Sigmoid colon (tissue), 4 donors: ENCODE results near the gene ZBED4.

ENCODE experiments used
- CTCF ChIP-seq, 4 experiments: fragments of 450-650 bp in 3 of 4; fragments of 200-600 bp in 1 of 4; IDR thresholded peaks; one replicate each; pipeline ENCODE4 v1.5.1; 2016 to 2019; ENCODE audit warnings: antibody characterized with exemption in 4 of 4, mild to moderate bottlenecking in 3 of 4, moderate library complexity in 2 of 4
- EP300 ChIP-seq, 4 donors: sonication (generic); formaldehyde crosslinking; IDR thresholded peaks; one replicate each; pipeline ENCODE4 v1.6.1; 2017; ENCODE audit warnings: antibody characterized with exemption in 4 of 4
- POLR2A ChIP-seq, 2 donors: fragments of 450-650 bp; IDR thresholded peaks; one replicate each; pipeline ENCODE4 v1.6.1; 2016; ENCODE audit warnings: antibody characterized with exemption in 2 of 2, mild to moderate bottlenecking in 2 of 2, moderate library complexity in 2 of 2

- TF ChIP-seq CTCF (IDR thresholded peaks at IDR 0.05) (no peak), EP300 (IDR thresholded peaks at IDR 0.05) (no peak), POLR2A (IDR thresholded peaks at IDR 0.05) (no peak)
Measured at GRCh38 chr22:49887702-49888101, 34.1 kb downstream of the ZBED4 start.
